Ovary (tissue), 3 donors: ENCODE data around the gene CHN2.

Source experiments
- EP300 ChIP-seq: sonication (generic); formaldehyde crosslinking; IDR thresholded peaks from one replicate; pipeline ENCODE4 v1.6.1; 2017; ENCODE audit warnings: antibody characterized with exemption
- POLR2A ChIP-seq: fragments of 450-650 bp; IDR thresholded peaks from one replicate; pipeline ENCODE4 v1.6.1; 2017; ENCODE audit warnings: antibody characterized with exemption, mild to moderate bottlenecking, moderate library complexity
- TF ChIP-seq, protein P1 (sequence below), 3 donors: fragments of 450-650 bp in 2 of 3; fragments of 200-600 bp in 1 of 3; IDR thresholded peaks; one replicate each; pipeline versions ENCODE4 v1.5.1 to v1.8.0; 2016 to 2022; ENCODE audit warnings: antibody characterized with exemption in 3 of 3, mild to moderate bottlenecking in 1 of 3
- donor health status: DM: no; HTN: no; CAD: no.

GRCh38 chr7:29345590-29345989, 151.0 kb downstream of the CHN2 start:
- TF ChIP-seq, protein P1, sequence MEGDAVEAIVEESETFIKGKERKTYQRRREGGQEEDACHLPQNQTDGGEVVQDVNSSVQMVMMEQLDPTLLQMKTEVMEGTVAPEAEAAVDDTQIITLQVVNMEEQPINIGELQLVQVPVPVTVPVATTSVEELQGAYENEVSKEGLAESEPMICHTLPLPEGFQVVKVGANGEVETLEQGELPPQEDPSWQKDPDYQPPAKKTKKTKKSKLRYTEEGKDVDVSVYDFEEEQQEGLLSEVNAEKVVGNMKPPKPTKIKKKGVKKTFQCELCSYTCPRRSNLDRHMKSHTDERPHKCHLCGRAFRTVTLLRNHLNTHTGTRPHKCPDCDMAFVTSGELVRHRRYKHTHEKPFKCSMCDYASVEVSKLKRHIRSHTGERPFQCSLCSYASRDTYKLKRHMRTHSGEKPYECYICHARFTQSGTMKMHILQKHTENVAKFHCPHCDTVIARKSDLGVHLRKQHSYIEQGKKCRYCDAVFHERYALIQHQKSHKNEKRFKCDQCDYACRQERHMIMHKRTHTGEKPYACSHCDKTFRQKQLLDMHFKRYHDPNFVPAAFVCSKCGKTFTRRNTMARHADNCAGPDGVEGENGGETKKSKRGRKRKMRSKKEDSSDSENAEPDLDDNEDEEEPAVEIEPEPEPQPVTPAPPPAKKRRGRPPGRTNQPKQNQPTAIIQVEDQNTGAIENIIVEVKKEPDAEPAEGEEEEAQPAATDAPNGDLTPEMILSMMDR (IDR thresholded peaks at IDR 0.05): no peak
- TF ChIP-seq POLR2A: no peak
- no peak for TF ChIP-seq EP300
